Panc1 (cell line): ENCODE data around the gene ROCK2. TPM values are rescaled to one million over a fixed set of nuclear protein-coding genes. Genes with fewer than 3 reads are reported as not detected.

Experiments used
- ATAC-seq: fragments of 200-7000 bp; cut with Tn5 transposase; 2 replicates; pipeline ENCODE4 v1.9.1; 2020; ENCODE audit warnings: mild to moderate bottlenecking, moderate library complexity
- BruUV-seq: library from RNA; stranded (reverse); fragments of 400-500 nt; replicated peaks from 2 replicates; lab custom pipeline; 2021; lab: Mats Ljungman, UMichigan
- CTCF ChIA-PET: fragments of 300-600 bp; sonication (Branson Sonifier 250); formaldehyde crosslinking; loops from one replicate; lab custom pipeline; 2022; ENCODE audit warnings: antibody characterized with exemption; lab: Charles Lee
- POLR2A ChIA-PET: fragments of 300-600 bp; sonication (Branson Sonifier 250); formaldehyde crosslinking; loops from one replicate; lab custom pipeline; 2022; ENCODE audit warnings: antibody characterized with exemption; lab: Charles Lee
- DNase-seq: peaks from one replicate; pipeline ENCODE4 v3.0.0-alpha.2; 2010; ENCODE audit warnings: low read depth, low spot score
- H3K27ac ChIP-seq: 2 replicates; pipeline ENCODE4 v1.5.1; 2011; ENCODE audit warnings: mild to moderate bottlenecking, low read length, inconsistent platforms
- H3K27me3 ChIP-seq: fragments of 200-500 bp; sonication (Bioruptor generic); 2 replicates; pipeline ENCODE4 v1.6.0; 2014; ENCODE audit warnings: low read length, inconsistent platforms; ENCODE audit not compliant: control insufficient read depth, insufficient read depth
- H3K36me3 ChIP-seq: fragments of 200-500 bp; sonication (Bioruptor generic); 2 replicates; pipeline ENCODE4 v1.5.1; 2014; ENCODE audit warnings: inconsistent platforms, mild to moderate bottlenecking, low read length, moderate library complexity; ENCODE audit not compliant: control insufficient read depth, insufficient read depth
- H3K4me1 ChIP-seq: 2 replicates; pipeline ENCODE4 v1.5.1; 2011; ENCODE audit warnings: inconsistent platforms, mild to moderate bottlenecking, low read length, moderate library complexity; ENCODE audit not compliant: control insufficient read depth, insufficient read depth
- H3K4me3 ChIP-seq, 2 experiments: 2 replicates each; pipeline ENCODE4 v1.5.1; 2011 to 2012; ENCODE audit warnings: low read depth in 2 of 2, low read length in 2 of 2, mild to moderate bottlenecking in 2 of 2, inconsistent platforms in 1 of 2, moderate library complexity in 1 of 2
- H3K9me3 ChIP-seq: fragments of 200-500 bp; sonication (Bioruptor generic); 2 replicates; pipeline ENCODE4 v1.5.1; 2014; ENCODE audit warnings: low read depth, mild to moderate bottlenecking, inconsistent platforms, low read length, moderate library complexity; ENCODE audit not compliant: control insufficient read depth, insufficient read depth
- CTCF ChIP-seq: fragments of 450-650 bp; IDR thresholded peaks from 2 replicates; pipeline ENCODE4 v1.5.1; 2017; ENCODE audit warnings: mild to moderate bottlenecking
- POLR2AphosphoS5 ChIP-seq: IDR thresholded peaks from 2 replicates; pipeline ENCODE4 v1.6.1; 2012; ENCODE audit warnings: mild to moderate bottlenecking, low read depth, low read length, moderate library complexity
- REST ChIP-seq, 2 experiments: IDR thresholded peaks; 2 replicates each; pipeline ENCODE4 v1.6.1; 2011 to 2012; ENCODE audit warnings: low read depth in 2 of 2, control low read depth in 1 of 2, low read length in 1 of 2, mild to moderate bottlenecking in 1 of 2, moderate library complexity in 1 of 2; ENCODE audit not compliant: insufficient read depth in 1 of 2
- SIN3A ChIP-seq: IDR thresholded peaks from 2 replicates; pipeline ENCODE4 v1.6.1; 2012; ENCODE audit warnings: low read depth, mild to moderate bottlenecking, low read length, moderate library complexity, borderline replicate concordance; ENCODE audit not compliant: insufficient read depth
- TCF7L2 ChIP-seq: IDR thresholded peaks from 2 replicates; pipeline ENCODE4 v1.6.1; 2011; ENCODE audit warnings: mild to moderate bottlenecking, low read depth, low read length, inconsistent platforms
- in situ Hi-C: cut with HindIII; loops from 2 replicates; pipeline ENCODE4 v1.10.0; 2016; ENCODE audit warnings: low sequenced_read_pairs, low pct_unique_long_range_greater_than_20kb
- intact Hi-C: fragments of 100-400 bp; cut with micrococcal nuclease; formaldehyde crosslinking; loops from one replicate; pipeline ENCODE4 v1.10.0; 2022; ENCODE audit not compliant: unreplicated experiment
- total RNA-seq: library from RNA; stranded (reverse); gene quantifications from one replicate; pipeline ENCODE4 v1.2.1, GENCODE V29; 2021; ENCODE audit not compliant: unreplicated experiment

ROCK2 gene
- total RNA-seq, 1 experiment from 2014 or later, result 47.9 TPM

GRCh38 chr2:11387100-11387390 lies 42.6 kb upstream of the ROCK2 start:
- no peak overlapping the region for H3K27ac ChIP-seq
- no TSS peak for BruUV-seq
- TF ChIP-seq REST (IDR thresholded peaks at IDR 0.05; ENCODE audit: insufficient read depth in 1 of 2, low read depth in 2 of 2, low read length in 1 of 2), result no peak
- no peak for TF ChIP-seq CTCF
- TF ChIP-seq TCF7L2, result no peak
- no peak for TF ChIP-seq POLR2AphosphoS5
- no peak for TF ChIP-seq SIN3A
- H3K4me3 ChIP-seq, result no peak overlapping the region
- CTCF ChIA-PET, result interaction anchor here (0.5 kb wide), 1 partner anchor 255 kb away, joined by 3 read pairs; no protein-coding TSS in a partner anchor
- H3K27me3 ChIP-seq, result no peaks in the 10 kb centered on the region
- ATAC-seq (no peak), DNase-seq (no peak)
- POLR2A ChIA-PET, result no interaction called here
- H3K9me3 ChIP-seq, result no peaks in the 10 kb centered on the region
- peaks cover 24% of the 10 kb centered on the region for H3K4me1 ChIP-seq
- H3K36me3 ChIP-seq, result no peaks in the 10 kb centered on the region
- intact Hi-C loops, result no loop called here
- in situ Hi-C loops, result no loop called here

GRCh38 chr2:11385847-11386246 lies 41.4 kb upstream of the ROCK2 start:
- no peak overlapping the region for H3K27ac ChIP-seq
- in situ Hi-C loops, result no loop called here
- BruUV-seq, result no TSS peak
- no peaks in the 10 kb centered on the region for H3K27me3 ChIP-seq
- no peaks in the 10 kb centered on the region for H3K9me3 ChIP-seq
- H3K4me3 ChIP-seq, result no peak overlapping the region
- DNase-seq, result no peak
- ChIA-PET POLR2A (no interaction called here), CTCF (no interaction called here)
- H3K4me1 ChIP-seq, result peaks cover 17% of the 10 kb centered on the region
- no peak for ATAC-seq
- TF ChIP-seq SIN3A (no peak), TCF7L2 (no peak), REST (IDR thresholded peaks at IDR 0.05; ENCODE audit: insufficient read depth in 1 of 2, low read depth in 2 of 2, low read length in 1 of 2) (no peak), POLR2AphosphoS5 (no peak), CTCF (no peak)
- no peaks in the 10 kb centered on the region for H3K36me3 ChIP-seq
- intact Hi-C loops, result no loop called here
